HG03135 (cell line): ENCODE results near the gene ZC3H12C.
A peak's percentile ranks its signal among the peaks of the same experiment; 100 is the strongest.

Experiments
- ATAC-seq: cut with Tn5 transposase; IDR thresholded peaks from one replicate; pipeline ENCODE4 v1.9.1; 2021; ENCODE audit warnings: mild to moderate bottlenecking, moderate library complexity; ENCODE audit not compliant: unreplicated experiment

ZC3H12C gene

DNA sequence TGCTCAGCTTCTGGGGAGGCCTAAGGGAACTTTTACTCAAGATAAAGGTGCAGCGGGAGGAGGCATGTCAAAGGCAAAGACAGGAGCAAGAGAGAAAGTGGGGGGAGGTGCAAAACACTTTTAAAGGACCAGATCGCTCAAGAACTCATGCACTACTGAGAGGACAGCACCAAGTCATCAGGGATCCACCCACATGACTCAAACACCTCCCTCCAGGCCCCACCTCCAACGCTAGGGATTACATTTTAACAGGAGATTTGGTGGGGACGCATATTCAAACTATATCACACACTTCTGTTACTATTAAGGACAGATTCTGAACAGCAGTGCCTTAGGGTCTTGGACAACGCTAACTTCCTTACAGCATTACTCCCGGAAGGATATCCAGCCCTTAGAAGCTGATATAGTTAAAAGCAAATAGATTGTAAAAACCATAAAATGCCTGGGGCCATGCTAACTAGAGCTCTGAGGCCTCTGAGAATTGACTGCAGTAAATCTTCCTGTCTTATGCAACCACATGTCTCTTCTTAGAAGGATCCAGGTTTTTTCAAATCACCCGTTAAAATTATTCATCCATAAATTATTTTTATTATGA is 16.7 kb upstream of the ZC3H12C start:
- peak; percentile 35 for ATAC-seq

DNA sequence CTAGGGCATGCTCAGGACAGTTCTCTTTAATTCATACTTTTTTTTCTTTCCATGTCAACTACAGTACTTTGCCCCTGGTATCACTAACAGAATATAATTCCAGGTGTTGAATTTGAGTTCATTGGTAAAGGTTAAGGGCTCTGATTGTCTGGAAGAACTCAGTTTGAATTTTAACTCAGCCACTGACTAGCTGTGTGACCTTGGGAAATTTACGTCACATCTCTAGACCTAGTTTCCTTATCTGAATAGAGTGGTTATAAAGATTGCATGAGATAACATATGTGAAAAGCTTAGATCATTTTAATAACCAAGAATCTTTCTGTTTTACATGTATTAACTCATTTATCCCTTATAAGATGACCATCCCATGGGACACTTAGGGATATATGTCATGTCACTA is 15.8 kb upstream of the ZC3H12C start:
- ATAC-seq = peak; percentile 18

DNA sequence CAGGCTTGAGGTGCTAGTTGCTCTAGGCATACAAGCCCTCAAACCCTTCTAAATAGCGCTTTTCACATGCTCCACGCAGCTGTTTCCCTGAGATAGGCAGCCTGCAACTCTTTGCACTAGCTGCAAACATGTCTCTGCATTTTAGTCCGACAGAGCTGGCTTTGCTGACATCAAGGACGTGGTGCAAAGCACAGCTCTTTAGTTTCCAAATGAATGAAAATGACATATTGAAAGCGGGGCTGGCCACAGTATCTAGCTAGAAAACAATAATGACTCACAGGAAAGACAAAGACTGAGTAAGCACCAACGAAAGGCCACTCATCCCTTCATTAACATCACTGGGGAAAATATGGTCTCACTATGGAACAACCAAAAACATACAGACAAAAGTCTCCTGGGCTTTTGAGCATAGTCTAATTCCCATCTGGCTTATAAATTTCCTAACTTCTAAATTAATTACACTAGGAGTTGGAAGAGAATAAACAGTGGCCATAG is 15.3 kb upstream of the ZC3H12C start:
- peak; percentile 89 for ATAC-seq

DNA sequence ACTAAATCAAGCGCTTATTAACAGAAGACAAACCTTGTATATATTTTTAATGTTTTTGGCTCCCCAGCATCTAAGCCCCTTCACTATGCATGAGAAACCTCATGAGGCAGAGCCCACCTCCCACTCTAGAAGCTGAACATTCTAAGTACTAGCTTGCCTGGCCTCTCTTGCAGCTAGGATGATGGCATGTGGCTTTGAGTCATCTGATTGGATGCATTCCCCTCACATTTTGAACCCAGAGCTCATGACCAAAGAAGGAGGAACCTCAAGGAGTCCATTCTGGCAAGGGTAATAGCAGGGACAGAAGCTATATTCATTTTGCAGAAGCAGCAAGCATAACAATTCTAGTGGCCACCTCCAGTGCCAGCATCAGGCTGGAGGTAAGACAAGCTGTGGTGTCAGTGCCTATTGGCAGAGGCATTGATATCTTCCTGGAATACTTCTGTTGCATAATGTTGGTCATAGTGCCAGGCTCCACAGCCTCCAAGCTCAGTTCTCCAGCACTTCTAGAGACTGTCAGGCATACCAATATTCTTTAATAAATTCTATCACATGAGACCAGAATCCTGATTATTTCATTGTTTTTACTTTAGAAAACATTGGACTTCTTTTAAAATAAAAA is 14.2 kb upstream of the ZC3H12C start:
- ATAC-seq = no peak

DNA sequence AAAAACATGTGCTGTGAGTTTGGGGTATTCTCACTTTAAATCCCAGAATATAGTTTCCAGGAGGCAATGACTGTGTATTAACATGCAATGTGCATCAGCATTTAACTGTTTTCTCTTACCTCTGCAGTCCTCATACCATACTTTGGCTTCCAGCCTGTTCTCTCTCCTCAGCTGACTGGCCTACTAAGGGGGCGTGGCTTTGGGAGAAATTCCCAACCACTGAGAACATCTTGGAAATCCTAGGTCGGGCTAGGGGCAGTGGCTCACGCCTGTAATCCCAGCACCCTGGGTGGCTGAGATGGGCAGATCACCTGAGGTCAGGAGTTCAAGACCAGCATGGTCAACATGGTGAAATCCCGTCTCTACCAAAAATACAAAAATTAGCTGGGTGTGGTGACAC is 13.5 kb upstream of the ZC3H12C start:
- no peak for ATAC-seq

DNA sequence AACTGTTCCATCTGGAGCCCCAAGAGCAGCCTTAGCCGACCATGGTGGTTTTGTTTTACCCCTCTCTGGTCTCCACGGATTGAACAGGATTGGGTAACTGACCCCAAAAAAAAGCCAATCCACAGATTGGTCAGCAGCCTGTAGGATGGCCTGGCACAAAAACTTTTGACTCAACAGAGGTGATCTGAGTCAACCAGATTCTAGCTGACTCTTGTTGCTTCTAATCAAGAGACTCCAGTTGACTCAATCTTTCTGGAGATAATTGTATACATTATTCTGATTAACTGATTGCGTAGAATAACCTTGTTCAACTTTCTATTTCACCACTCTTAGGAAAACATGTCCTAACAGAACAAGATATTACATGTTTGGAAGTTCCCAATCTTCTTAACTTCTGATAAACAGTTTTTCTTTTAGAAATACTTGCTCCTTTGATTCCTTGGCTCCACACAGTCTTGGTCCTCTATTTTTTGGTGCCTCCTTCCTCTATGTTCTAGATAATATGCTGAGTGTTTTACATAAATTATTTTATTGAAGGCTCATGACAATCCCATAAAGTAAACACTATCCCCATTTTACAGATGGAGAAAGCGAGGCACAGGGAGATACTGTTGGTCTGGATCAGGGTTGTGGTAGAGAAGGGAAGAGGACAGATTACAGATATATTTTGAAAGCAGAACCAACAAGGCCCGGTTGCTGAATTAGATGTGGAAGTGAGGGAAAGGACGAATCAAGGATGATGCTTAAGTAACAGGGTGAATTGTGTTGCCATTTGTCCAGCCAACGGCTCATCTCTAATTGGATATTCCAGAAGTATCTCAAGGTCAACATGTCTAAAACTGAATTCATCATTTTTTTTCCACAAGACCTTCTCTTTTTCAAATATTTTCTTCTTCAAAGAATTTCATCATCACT is 11.5 kb upstream of the ZC3H12C start:
- no peak for ATAC-seq

DNA sequence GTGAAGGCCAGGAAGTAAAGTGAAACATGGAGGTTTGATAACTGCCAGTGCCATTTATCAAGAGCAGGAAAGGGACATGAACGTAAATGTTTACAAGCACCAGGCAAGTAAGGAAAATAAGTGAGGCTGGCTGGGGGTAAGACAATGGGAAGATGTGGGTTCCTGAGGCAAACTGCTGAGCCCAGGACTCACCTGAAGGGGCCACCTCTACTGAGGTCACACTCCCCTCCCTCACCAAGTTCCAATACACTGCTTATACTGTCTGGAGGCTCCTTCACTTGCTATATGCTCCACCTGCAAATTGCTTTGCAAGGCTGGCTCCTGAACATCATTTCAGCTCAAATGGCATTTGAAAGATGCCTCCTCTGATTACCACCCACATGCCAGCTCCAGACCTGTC is 10.3 kb upstream of the ZC3H12C start:
- ATAC-seq = no peak

DNA sequence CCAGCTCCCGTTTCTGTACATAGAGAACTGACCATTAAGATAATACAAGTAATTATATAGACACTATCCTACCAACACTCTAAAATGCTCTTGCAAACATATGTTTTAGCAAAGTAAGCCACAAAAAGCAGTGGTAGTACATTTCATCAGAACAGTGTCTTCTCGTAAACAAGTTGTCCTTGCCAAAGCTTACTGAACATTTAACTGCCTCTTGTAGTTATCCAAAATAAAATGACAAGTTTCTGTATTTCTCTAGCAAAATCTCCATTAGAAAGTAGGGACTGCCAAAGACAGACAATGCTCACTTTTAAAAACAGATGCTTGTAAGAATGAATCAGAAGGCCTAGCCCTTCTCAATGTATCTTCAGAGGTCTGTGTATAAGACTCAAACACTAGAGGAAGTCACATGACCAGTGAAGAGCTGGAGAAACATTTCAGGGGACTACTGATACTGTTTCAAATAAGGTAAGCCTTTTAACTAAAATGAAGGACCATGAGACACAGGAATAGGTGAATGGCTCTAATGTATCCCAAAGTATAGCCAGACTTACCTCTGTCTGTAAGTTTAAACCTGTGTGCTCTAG is 7.8 kb upstream of the ZC3H12C start:
- ATAC-seq = no peak

DNA sequence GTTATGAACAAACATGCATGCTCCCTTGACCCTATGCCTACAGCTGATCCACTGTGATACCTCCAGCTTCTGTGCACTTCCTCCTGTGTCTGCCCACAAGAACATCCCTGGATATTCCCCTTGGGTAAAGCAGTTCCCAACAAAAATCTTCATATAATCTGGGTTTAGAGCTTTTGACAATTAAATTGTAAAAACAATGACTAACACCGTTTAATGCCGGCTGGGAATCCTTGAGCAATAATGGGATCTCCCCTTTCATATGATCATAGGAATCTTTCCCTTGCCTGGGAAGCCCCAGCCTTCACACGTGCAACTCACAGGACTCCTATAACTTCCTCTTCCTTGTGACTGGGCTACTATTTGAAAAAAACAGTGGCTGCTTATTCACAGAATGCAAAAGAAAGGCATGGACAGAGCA is 6.3 kb upstream of the ZC3H12C start:
- no peak for ATAC-seq

DNA sequence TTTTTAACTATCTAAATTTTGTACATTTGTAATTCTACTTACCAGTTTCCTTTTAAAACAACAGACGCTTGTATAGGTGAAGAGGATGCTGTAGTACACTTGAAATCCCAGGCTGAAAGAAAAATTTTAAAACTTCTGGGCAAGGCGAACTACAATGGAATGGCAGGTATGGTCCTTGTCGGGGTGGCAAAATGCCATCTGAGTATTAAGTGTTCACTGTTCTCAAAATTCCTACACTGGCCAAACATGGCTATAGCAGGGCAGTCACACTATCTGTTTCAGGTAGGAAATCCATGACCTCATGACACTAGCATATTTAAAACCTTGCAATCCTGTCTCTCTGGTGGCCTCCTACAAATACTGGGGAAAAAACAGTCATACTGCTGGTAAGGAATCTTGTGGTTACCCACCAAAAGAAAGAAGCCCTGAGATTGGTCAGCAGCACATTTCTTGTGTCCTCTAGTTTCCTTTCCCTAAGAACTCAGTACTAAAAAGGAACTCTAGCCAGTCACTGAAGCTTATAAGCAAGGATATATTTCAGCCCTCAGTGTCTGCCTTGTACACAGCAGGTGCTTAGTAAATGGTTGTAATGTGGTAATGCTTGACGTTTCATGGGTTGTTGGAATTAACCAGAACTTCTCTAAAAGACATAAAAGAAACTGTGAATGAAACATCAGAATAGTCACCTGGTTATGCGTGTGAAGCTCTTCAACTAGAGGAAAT is 5.2 kb upstream of the ZC3H12C start:
- no peak for ATAC-seq

DNA sequence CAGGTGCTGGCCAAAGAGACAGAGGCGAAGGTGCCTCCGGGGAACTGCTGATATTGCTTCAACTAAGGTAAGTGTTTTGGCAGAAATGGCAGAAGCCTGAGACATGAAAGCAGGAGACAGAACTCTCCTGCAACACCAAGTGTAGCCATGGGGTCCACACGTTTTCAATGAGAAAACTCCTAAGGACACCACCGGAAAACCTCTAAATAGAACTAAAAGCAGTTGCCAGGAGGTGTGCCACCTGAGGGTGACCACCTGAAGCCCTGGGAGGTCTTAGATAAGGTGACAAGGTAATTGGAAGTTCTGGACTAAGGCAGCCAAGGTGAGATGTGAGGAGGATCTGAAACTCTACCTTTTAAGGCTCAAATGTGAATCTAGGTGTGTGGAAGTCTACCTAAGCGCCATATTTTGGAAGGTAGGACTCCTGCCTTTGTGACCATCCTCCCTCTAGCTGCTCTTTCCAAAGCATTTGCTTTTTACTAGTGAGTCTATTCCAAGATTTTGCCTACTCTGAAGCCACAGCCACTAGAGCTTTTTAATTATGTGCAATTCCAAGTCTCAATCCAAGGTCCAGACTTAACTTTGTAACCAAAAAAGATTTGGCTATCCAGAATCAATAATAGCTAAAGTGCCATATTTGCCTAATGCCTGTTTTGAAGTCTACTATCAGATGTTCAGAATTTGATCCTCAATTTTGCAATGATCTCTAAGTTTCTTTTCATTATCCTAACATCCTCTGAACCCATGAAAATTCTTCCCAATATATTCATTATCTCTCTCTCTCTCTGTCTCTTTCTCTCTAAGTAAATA is 4.5 kb upstream of the ZC3H12C start:
- ATAC-seq = no peak

DNA sequence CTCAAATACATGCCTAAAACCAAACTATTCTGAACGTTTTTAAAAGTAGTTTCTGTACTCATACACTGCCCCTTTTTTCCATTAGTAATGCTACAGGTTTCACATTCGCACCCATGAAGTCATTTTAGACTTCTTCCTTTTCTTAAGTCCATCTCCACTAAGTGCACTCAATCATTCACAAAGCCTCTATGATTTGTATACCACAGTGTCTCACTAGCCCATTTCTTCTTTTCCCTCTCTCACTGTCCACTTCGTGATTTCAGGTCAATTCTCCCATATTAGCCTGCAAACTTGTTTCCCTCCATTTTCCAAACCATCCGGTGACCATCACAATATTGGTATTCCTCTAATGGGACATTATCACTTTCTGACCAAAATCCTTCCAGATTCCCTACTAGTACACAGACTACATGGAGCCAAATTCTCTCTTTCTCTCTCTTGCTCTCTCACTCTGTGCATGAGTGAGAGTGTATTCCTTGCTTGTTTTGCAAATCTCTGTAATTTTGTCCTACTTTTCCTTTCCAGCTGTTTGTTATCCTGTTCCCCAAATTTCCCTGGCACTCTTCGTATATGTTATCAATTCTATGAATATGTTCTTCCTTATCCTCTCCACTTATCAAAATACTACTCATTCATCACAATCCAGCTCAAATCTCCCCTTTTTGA is 3.4 kb upstream of the ZC3H12C start:
- ATAC-seq = no peak

DNA sequence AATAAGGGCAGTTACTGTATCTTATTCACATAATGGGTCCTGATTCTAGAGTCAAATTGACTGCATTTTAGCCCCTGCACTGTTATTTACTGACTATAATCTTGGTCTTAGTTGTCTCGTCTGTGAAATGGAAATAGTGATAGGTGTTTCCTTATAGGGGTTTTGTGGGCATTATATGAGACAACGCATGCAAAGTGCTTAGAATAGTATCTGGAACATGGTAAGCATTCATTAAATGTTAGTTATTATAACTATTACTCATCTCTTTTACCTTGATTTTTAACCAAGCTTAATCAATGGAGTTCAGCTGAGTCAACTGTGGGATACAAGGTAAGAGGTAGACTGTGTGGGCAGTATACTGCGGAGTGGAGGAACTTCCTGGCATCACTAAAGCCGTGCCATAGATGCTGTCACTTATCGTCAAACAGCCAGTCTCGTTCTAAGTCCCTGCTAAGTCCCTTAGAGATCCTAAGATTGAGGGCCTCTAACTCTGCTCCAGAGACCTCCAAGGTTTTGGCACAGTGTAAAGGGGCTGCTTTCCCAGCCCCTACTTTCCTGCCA is 2.6 kb upstream of the ZC3H12C start:
- ATAC-seq = no peak

DNA sequence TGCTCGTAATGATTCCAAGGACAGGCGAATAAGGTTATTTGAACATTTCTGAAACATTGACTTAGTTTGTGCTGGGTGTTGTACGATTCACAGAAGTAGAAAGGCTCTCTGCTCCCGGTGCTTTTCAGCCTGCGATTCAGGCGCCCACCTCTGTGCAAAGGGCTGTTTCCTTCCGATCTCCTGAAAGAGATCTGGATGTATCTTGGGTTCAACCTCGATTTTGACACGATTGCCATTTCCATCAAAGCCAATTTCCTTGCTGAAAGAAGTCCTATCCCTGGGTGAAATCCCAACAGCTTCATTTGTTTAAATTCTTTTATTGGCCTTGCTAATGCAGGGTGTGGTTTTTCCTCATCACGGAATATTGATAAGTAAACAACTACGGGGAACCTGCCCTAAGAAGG is 1.1 kb upstream of the ZC3H12C start:
- no peak for ATAC-seq

DNA sequence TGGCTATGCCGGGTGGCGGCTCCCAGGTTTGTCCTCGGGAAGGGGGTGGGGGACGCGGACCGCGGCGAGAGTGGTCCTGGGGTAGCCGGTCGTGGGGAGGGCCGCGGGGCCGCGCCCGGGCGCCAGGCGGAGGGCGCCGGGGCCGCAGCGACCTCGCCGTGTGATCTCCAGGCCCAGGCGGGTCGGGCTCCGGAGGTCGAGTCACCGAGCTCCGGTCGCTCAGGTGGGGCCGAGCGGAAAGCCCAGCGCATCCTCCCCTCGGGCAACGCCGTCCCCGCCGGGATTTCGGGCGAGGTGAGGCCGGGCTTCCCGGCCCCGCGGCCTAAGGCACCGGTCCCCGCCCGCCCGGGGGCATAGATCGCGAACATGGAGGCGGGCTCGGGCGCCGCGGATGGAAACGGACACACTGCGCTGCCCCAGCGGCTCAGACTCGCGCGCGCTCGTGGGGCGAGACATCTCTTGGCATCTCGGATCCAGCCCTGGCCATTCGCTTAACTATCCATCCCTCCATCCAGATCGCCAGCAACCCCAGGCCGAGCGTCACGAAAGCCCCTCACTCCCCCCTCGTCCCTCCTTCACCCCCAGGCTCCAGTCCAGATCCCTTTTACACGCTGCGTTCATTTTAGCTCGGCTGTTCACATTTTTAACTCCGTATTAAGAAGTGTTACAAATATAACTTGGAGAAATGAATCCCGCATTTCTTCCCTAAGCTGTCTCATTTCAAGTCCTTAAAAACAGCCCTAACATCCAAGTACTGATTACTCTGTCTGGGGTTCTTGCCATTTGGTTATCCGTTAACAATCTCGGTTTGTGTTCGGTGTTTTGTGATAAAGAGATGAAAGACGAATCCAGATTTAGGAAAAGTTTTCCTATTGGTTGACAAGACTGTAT is 460 bp downstream of the ZC3H12C start:
- peak; percentile 23 for ATAC-seq

DNA sequence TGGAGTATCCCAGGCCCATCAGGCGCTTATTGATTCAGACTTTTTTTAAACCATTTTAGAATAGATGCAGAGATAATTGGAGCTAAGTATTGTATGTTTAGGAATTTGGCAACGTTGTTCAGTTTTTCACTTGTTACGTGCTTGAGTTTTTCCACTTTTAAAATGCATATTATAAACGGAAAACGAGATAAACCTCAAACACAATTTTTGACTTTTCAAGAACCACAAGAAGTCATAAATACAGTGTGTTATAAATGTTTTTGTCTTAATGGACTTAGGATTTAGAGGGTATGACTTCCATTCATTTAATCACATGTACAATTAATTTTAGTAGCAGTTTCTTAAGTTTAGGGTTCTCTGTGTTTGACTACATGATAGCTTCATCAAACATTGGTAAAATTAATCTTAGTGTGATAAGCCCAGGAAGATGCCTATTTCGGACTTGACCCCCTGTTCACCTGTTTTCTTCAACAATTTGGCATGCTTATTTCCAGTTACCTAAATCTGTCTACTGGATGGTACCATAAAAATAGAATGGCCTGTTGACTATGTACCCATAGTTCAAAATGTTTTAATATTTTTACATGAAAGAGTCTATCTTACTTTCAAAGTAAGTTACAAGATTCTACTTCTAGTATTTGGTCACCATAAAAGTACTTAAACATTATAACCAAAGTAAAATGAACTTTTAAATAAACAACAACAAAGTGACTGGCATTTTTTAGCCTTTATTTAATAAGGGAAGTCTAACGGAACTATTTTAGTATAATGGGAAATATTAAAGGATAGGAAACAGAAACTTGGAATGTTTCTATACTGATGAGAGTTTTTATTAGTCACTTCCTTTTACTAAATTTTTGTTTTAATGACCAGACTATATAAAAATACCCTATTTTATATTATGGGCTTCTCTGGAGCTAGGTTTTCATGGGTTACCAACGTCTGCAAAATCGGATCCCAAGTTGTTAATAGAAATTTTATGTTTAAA is 1.4 kb downstream of the ZC3H12C start:
- no peak for ATAC-seq

DNA sequence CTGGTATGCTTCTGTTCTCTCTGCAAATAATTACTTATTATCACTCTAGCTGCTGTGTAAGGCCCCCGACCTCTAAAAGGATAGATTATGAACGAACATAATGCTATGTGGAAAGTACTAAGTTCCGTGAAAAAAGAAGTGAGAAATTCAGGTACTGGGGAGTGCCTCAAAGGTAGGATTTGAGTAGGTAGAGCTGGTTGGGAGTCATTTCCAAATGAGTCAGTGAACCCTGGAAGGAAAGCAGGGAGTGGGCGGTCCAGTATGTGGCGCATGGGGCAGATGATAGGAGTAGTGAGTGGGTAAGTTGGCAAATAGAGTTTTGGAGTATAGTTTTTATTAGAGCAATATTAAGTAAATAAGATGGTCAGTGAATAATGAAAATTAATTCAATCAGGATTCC is 2.4 kb downstream of the ZC3H12C start:
- ATAC-seq = no peak
